NCI-H82 (cell line): ENCODE results near the gene XPA.
A peak's percentile ranks its signal among the peaks of the same experiment; 100 is the strongest.

ENCODE experiments used
- DNase-seq: peaks from one replicate; lab custom pipeline; 2025; lab: John Stamatoyannopoulos, UW

XPA gene

DNA sequence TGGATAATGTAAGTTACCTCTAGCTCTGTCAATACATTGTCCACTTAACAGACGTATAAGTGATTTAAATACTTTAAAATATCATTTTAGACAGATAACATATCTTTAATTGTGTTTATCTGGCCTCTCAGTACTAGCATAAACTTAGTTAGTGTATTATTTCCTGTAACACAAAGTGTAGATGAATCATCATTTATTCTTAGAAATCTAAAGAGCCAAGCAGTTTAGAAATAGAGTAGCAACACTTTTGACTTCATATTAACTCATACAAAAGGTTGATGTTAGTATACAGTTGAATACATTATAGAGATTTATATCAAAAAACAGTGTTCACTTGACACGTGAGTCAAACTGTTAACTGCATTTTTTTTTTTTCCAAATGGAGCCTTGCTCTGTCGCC, 45.5 kb downstream of the XPA start:
- DNase-seq, result no peak

DNA sequence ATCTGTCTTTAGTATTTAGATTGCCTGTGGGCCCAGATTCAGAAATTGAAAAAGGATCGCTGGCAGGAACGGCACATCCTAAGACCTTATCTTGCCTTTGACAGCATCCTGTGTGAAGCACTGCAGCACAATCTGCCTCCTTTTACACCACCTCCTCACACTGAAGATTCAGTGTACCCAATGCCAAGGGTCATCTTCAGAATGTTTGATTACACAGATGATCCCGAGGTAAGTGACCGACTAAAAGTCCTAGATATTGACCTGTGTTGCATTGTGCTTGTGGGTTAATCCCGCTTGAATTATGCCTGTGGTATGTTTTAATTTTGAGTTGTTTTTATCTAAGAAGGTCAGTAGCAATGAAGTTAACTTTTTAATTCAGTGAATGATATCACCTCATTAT, 49.1 kb downstream of the XPA start:
- DNase-seq, result no peak

DNA sequence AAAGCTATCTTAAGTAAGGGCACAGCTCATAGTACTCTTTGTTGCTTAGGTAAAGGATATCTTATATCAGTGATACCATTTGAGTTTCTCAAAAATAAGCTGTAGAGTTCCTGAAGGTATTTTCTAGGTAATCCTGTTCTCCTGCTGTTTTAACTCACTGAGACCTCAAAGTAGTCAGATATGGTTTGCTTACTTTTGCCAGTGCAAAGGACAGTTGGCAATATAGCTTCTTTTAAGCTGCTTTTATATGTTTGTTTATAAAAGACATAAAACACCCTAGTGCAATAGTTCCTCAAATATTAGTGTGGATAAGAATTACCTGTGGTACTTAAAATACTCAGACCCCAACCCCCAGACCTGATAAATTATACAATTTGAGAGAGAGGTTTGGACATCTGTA, 51.4 kb downstream of the XPA start:
- no peak for DNase-seq

DNA sequence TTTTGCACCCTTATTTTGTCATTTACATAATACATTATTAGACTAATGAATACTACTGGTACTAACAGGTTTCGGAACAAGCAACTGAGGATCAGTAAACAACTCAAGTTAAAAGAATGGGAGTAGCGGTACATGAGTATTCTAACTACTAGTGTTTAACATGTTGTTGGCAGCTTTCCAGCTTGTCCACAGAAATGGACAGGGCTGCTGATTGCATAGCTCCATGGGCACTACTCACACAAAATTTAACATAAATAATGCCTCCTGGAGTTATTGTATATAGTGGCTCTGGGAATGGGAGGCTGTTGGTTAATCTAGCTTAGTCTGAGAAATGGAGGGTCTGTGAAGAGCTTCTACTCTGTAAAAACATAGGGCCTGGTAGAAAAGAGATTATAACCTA, 56.8 kb downstream of the XPA start:
- DNase-seq, result peak; percentile 3

DNA sequence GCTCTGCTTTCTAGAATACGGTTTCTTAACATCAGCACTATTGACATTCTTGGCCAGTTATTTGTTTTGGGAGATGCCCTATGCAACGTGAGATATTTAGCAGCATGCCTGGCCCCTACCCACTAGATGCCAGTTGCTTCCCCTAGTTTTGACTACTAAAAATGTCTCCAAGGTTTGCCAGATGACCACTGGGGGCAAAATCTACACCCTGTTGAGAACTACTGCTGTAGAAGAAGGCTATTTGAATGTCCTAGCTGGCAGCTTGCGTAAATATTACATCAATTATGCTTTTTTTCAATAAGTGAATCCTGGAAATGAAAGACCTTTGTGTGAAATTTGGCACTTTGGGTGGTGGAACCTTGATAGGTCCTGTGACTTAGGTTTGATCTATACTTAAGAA, 58.5 kb downstream of the XPA start:
- DNase-seq, result peak; percentile 16

DNA sequence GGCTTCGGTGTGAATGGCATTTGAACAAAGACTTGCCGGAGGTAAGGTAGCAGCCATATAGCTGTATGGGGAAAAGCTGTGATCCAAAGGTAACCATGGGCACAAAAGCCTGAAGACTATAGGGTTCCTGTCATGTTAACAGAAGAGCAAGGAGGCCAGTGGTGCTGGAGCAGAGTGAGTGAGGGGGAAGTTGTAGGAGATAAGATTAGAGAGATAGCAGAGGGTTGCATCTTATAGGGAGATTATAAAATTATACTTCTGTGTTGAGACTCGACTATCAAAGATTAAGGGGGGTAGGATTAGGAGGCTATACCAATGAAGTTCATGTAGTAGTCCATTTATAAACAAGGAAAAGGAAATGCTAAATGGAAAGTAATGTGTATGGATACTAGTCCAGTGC, 60.2 kb downstream of the XPA start:
- DNase-seq, result peak; percentile 42

DNA sequence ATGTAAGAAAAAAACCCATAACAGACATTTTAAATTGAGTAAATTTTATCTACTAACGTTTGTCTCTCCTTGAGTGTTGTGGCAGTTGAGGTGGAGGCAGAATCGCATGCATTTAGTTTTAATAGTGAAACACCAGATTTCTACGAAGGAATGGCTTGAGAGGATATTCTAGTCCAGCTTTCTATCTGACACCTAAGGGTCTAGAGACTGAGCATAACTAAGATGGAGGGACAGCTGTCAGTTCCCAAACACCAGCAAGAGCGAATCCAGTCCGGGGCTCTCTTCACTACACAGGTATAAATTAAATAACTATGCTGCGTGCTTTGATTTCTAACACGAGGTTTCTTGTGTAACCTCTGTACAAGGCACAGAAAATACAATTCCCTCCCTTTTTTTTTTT, 62.1 kb downstream of the XPA start:
- no peak for DNase-seq

DNA sequence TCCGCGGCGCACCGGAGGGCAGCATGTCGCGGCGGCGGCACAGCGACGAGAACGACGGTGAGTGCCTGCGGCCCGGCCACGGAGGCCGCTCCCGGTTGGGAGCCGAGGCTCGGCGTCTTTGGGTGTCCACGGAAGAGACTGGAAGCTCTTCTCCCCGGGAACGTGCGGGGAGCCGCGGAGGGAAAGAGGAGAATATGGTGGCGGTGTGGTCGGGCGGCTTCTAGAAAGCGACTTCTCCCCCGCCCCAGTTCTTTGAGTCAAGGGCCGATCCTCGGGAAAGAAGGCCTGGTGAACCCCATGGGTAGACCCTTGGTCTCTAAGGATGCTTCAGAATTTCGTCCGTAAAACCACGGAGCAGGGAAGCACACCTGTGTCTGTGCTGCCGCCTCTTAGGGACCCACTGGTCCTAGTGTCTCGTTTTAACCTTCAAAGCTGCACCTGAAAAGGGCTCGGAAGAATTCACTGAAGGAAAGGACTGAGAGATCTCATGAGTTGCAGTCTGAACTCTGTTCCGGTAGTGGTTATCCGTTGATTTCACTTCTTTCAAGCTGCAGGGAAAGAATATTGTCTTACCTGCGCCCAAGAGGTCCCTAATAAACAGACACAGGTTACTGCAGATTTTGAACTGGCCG, 63.2 kb downstream of the XPA start:
- DNase-seq, result peak; percentile 52

DNA sequence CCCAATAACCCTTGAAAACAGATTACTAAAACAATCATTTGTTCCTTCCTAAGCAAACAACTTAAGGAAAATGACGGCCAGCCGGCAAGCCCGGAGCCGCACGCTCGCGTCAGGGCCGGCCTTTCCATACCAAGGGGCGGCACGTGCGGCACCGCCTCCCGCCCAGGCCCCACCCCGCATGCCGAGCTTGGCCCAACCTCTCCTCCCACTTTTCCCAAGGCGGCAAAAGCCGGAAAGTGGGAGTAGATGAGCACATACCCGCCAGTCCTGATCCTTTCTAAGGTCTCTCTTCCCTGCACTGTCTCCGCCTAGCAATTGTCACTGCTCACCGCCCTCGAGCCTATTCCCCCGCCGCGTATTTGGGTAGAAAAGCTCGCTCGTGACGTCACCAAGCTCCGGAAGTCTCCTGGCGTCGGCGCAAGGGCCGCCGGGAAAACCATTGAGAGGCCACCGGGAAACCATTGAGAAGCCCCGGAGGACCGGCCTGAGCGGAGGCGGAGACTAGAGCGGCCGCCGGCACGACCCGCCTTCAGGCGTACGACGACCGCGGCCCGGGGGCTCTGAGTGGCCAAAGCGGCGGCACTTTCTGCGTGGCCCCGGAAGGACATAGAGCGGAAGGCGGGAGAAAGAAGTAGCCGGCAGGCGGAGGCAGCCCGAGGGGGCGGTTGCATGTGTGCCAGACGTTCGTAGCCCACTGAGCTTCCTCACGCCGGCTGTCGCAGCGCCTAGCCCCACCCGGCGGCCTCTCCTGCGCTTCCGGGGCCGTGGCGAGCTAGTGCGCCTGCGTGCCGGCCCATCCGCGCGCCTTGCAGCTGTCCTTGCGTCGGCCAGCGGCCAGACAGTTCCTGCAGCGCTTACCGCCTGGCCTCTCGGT, 63.9 kb downstream of the XPA start, which contains the start of the genes NCBP1 and TSTD2:
Gene NCBP1 (plus strand): TSS at position 837 of the 874 bp plus-strand sequence. CDS start 61 bp downstream, outside the sequence.
Gene TSTD2 (minus strand): TSS at position 384 of the 874 bp plus-strand sequence. CDS start 5,806 bp downstream, outside the sequence.
- peak; percentile 99 for DNase-seq

DNA sequence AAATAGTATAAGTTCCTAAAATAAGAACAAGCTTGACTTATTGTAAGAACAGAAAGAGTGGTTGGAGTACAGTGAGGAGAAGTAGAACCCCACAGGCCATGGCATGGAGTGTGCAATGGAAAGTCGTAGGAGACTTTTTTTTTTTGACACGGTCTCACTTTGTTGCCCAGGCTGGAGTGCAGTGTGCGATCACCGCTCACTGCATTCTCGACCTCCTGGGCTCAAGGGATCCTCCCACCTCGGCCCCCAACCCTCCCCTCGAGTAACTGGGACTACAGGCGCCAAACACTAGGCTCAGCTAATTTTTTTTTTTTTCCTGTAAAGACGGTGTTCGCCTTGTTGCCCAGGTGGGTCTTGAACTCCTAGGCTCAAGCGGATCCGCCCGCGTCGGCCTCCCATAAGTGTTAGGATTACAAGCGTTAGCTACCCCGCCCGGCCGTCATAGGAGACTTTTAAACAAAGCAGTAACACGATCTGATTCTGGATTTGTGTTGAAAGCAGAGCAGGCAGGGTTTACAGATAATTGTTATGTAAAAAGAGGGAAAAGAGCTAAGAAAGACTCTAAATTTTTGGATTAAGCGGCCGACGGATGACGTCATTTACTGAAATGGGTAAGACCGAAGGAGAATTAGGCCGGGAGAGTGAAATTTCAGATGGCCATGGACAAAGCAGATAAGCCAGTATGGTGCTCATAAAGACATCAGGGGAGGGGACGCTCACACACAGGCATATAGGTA, 64.7 kb downstream of the XPA start:
- DNase-seq, result peak; percentile 83

DNA sequence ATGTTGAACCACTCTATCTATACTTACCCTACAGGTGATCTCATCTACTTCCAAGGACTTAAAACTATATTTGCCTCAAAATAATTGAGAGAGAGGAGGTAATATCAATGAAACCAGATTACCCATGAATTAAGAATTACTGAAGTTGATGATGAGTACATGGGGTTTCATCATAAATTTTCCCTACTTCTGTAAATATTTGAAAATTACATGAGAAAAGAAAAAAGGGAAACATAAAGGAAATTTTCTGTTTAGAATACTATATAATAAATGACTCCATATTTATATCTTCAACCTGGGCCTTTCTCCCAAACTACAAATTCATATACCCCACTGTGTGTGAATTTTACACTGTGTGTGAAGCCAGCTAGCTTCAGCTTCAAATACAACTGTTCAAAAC, 66.5 kb downstream of the XPA start:
- DNase-seq, result no peak

DNA sequence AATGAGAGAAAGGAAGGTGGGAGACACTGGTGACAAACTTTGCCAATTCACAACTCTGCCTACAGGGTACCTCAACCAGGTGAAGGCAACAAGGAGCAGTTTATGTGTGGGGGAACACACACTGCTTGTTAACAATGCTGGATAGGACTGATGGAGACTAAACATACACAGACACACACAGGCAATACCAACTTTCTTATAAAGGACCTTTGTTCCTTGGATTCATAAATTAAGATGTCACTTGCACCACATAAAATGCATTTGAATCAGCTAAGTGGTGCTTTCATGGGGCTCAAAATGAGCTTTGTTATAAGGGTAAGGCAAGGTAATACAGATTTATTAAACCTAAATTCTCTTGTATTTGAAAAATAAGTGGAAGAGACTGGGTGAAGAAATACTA, 68.0 kb downstream of the XPA start:
- DNase-seq, result no peak

DNA sequence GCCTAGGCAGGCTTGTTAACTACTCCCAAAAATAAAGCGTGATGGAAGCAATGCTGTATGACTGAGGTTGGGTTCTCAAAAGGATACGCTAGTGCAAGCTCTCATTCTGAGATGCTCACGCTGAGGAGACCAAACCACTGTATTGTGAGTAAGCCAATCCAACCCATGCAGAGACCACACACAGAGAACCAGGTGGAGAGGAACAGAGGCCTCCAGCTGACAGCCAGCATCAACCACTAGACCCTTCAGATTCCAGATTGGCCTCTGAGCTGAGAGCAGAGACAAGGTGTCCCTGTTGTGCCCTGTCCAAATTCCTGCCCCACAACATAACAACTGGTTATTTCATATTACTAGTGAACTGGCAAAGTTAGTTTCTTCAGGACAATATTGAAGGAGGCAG, 68.5 kb downstream of the XPA start:
- no peak for DNase-seq

DNA sequence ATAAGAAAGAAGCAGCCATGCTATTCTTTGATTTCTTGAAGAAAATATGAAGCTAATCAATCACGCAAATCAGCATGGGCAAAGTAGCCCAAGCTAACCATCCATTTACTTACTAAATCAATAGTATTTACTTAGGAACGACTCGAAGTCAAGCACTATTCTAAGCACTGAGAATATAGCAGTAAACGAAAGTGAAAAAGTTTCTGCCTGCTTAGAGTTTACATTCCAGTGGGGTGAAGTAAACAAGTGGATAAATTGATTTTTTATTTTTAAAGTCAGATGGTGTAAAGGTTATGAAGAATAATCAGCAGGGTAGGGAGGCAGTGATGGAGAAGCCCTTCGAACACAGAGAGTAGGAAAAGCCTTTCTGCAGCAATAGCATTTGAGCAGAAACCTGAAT, 69.5 kb downstream of the XPA start:
- DNase-seq, result no peak

DNA sequence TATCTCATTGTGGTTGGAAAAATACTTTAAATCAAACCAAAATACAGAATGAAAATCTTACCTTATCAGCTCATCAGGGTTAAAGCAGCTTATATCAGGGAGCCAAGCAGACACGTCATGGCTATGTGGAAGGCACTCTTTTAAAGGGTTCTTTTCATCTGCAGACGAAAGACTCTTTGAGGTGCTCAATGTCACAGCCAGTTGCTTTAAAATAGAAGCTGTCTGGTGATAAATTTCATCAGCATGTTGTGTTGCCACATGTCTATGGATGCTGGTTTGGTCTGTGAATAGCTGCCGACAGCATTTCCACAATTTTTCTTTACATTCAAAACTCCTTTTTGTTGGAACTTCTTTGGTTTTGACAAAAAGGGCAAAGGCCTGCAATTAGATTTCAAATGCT, 71.5 kb downstream of the XPA start:
- DNase-seq, result no peak
